Measurements from ENCODE around the gene TMEM250.
A peak's percentile ranks its signal among the peaks of the same experiment; 100 is the strongest.
"Not testable (repeated sequence)": the region's sequence is repeated elsewhere in the genome, so short reads cannot be mapped to it uniquely, and the experiment has no call there.

The TMEM250 gene

GRCh38 chr9:136118320-136119060 is at the start of gene TMEM250:
Gene TMEM250 (minus strand): TSS chr9:136118875. CDS start chr9:136116900, 1,975 bp downstream.
- DNase-seq = peak; percentile 83

GRCh38 chr9:136163248-136163850 is 44.7 kb upstream of the TMEM250 start:
- no peak for DNase-seq

GRCh38 chr9:136160995-136161610 is 42.4 kb upstream of the TMEM250 start:
- no peak for DNase-seq

GRCh38 chr9:136160381-136160841 is 41.7 kb upstream of the TMEM250 start:
- no peak for DNase-seq

- DNase-seq = no peak
Measured at GRCh38 chr9:136159851-136160250, 41.2 kb upstream of the TMEM250 start.

GRCh38 chr9:136157477-136158265 is 39.0 kb upstream of the TMEM250 start:
- DNase-seq = no peak

GRCh38 chr9:136156209-136157120 is 37.8 kb upstream of the TMEM250 start:
- no peak for DNase-seq

GRCh38 chr9:136155576-136155975 is 36.9 kb upstream of the TMEM250 start:
- DNase-seq = no peak

- DNase-seq = no peak
Measured at GRCh38 chr9:136154943-136155342, 36.3 kb upstream of the TMEM250 start.

- DNase-seq = no peak
Measured at GRCh38 chr9:136153381-136154065, 34.8 kb upstream of the TMEM250 start.

GRCh38 chr9:136152931-136153330 is 34.3 kb upstream of the TMEM250 start:
- DNase-seq = no peak

- no peak for DNase-seq
Measured at GRCh38 chr9:136152543-136152866, 33.8 kb upstream of the TMEM250 start.

GRCh38 chr9:136151848-136152542 is 33.3 kb upstream of the TMEM250 start:
- DNase-seq = no peak

GRCh38 chr9:136151214-136151804 is 32.6 kb upstream of the TMEM250 start:
- DNase-seq = no peak

- DNase-seq = not testable (repeated sequence)
Measured at GRCh38 chr9:136150664-136151213, 32.1 kb upstream of the TMEM250 start.

GRCh38 chr9:136149853-136150252 is 31.2 kb upstream of the TMEM250 start:
- no peak for DNase-seq

GRCh38 chr9:136149337-136149736 is 30.7 kb upstream of the TMEM250 start:
- no peak for DNase-seq

GRCh38 chr9:136148766-136149165 is 30.1 kb upstream of the TMEM250 start:
- DNase-seq = no peak

- no peak for DNase-seq
Measured at GRCh38 chr9:136147890-136148714, 29.4 kb upstream of the TMEM250 start.

Data from NCI-H2227 treated with DMSO at 0.1 percent for 48 hours (cell line).